ENCODE results near the gene MPZL2. TPM values are rescaled to one million over a fixed set of nuclear protein-coding genes. Genes with fewer than 3 reads are reported as not detected.

Gene MPZL2
- total and polyA plus RNA-seq, 2 of the 8 experiments (the other 6 are each of a cell fraction or from before 2014, with no cell fraction given), result 2.4 to 3.2 TPM

GRCh38 chr11:118209033-118209432 is 55.1 kb downstream of the MPZL2 start (continued):
- TF ChIP-seq CHD7 (IDR thresholded peaks at IDR 0.05; ENCODE audit: insufficient replicate concordance, low read length) (no peak), SP2 (IDR thresholded peaks at IDR 0.05; ENCODE audit: low read length) (no peak), TAF1 (IDR thresholded peaks at IDR 0.05; ENCODE audit: low read depth, low read length) (no peak)

Measured in H1 (cell line).